H1 (cell line): ENCODE data around the gene USP13. TPM values are rescaled to one million over a fixed set of nuclear protein-coding genes. Genes with fewer than 3 reads are reported as not detected.

ENCODE experiments used
- CTCF ChIA-PET: fragments of 300-600 bp; sonication (Branson Sonifier 250); formaldehyde crosslinking; loops from one replicate; lab custom pipeline; 2021; ENCODE audit not compliant: partially characterized antibody; lab: Charles Lee
- POLR2A ChIA-PET: fragments of 300-600 bp; sonication (Branson Sonifier 250); formaldehyde crosslinking; loops from one replicate; lab custom pipeline; 2021; ENCODE audit warnings: inconsistent platforms; ENCODE audit not compliant: partially characterized antibody; lab: Charles Lee
- DNase-seq, 2 experiments: peaks; one replicate each; pipeline versions ENCODE4 v3.0.0 to v3.0.0-alpha.2; 2010 to 2022; ENCODE audit warnings: low spot score in 2 of 2, low read depth in 1 of 2, mixed read lengths in 1 of 2
- FAIRE-seq: peaks from 2 replicates; lab custom pipeline; 2011; peaks lifted over from hg19 to GRCh38; lab: Jason Lieb, UNC
- H2AFZ ChIP-seq: 2 replicates; pipeline ENCODE4 v1.8.1; 2012; ENCODE audit warnings: low read length, inconsistent platforms
- H2AK5ac ChIP-seq: 2 replicates; pipeline ENCODE4 v1.6.1; 2013; ENCODE audit warnings: low read depth, low read length
- H2BK120ac ChIP-seq: replicated peaks from 2 replicates; pipeline ENCODE3; 2013; ENCODE audit warnings: low read depth, low read length, inconsistent platforms
- H2BK12ac ChIP-seq: 2 replicates; pipeline ENCODE4 v1.6.1; 2013; ENCODE audit warnings: low read depth, low read length
- H2BK15ac ChIP-seq: 2 replicates; pipeline ENCODE4 v1.6.1; 2013; ENCODE audit warnings: low read length
- H2BK20ac ChIP-seq: 2 replicates; pipeline ENCODE4 v1.6.1; 2013; ENCODE audit warnings: low read length
- H2BK5ac ChIP-seq: 2 replicates; pipeline ENCODE4 v1.6.1; 2013; ENCODE audit warnings: low read depth, low read length
- H3K14ac ChIP-seq: 2 replicates; pipeline ENCODE4 v1.6.1; 2013; ENCODE audit warnings: inconsistent platforms; ENCODE audit not compliant: insufficient read length
- H3K18ac ChIP-seq: 2 replicates; pipeline ENCODE4 v1.6.1; 2013; ENCODE audit warnings: low read length; ENCODE audit errors: extremely low read depth
- H3K23ac ChIP-seq: 2 replicates; pipeline ENCODE4 v1.6.1; 2013; ENCODE audit warnings: inconsistent platforms; ENCODE audit not compliant: insufficient read length
- H3K23me2 ChIP-seq: 2 replicates; pipeline ENCODE4 v1.6.1; 2013; ENCODE audit warnings: low read depth, low read length
- H3K27ac ChIP-seq: 2 replicates; pipeline ENCODE4 v1.6.1; 2011; ENCODE audit warnings: low read depth, low read length, inconsistent platforms
- H3K27me3 ChIP-seq, 4 experiments: replicated peaks in 1 of 4; 1 replicate in 1 of 4; 2 replicates in 3 of 4; pipeline versions ENCODE4 v1.6.1 to v1.8.1; 2011 to 2013; ENCODE audit warnings: low read length in 3 of 4, mild to moderate bottlenecking in 3 of 4, inconsistent platforms in 2 of 4, mixed read lengths in 2 of 4, moderate library complexity in 1 of 4; ENCODE audit not compliant: control insufficient read depth in 3 of 4, insufficient read depth in 3 of 4; ENCODE audit errors: extremely low read depth in 1 of 4
- H3K36me3 ChIP-seq, 4 experiments: 2 replicates each; pipeline versions ENCODE4 v1.6.1 to v1.8.1; 2011 to 2013; ENCODE audit warnings: mild to moderate bottlenecking in 4 of 4, low read length in 3 of 4, moderate library complexity in 2 of 4, control low read depth in 1 of 4, inconsistent platforms in 1 of 4; ENCODE audit not compliant: insufficient read depth in 4 of 4, control insufficient read depth in 2 of 4
- H3K4ac ChIP-seq: replicated peaks from 2 replicates; pipeline ENCODE3; 2013; ENCODE audit warnings: low read length, low read depth, mixed read lengths, inconsistent platforms; ENCODE audit not compliant: insufficient read length
- H3K4me1 ChIP-seq, 4 experiments: replicated peaks in 1 of 4; 1 replicate in 1 of 4; 2 replicates in 3 of 4; pipeline versions ENCODE4 v1.6.1 to v1.8.1; 2011 to 2013; ENCODE audit warnings: low read length in 3 of 4, inconsistent platforms in 2 of 4, mixed read lengths in 1 of 4; ENCODE audit not compliant: insufficient read depth in 4 of 4, control insufficient read depth in 3 of 4
- H3K4me2 ChIP-seq, 2 experiments: 2 replicates each; pipeline versions ENCODE4 v1.6.1 to v1.8.1; 2011 to 2013; ENCODE audit warnings: low read depth in 2 of 2, low read length in 2 of 2, control low read depth in 1 of 2, inconsistent platforms in 1 of 2, mild to moderate bottlenecking in 1 of 2; ENCODE audit not compliant: insufficient read depth in 1 of 2
- H3K4me3 ChIP-seq, 4 experiments: fragments of 200-600, 300-600 bp in 1 of 4; sonication (generic), shearing (Covaris generic), sonication (Bioruptor Twin) in 1 of 4; 2 replicates each; pipeline versions ENCODE4 v1.5.1 to v1.8.1; 2011 to 2016; ENCODE audit warnings: low read length in 4 of 4, low read depth in 3 of 4, control low read depth in 2 of 4, inconsistent platforms in 2 of 4, mild to moderate bottlenecking in 2 of 4, mixed read lengths in 1 of 4, moderate library complexity in 1 of 4; ENCODE audit not compliant: insufficient read depth in 2 of 4; ENCODE audit errors: extremely low read depth in 1 of 4
- H3K56ac ChIP-seq: replicated peaks from 2 replicates; pipeline ENCODE3; 2013; ENCODE audit warnings: low read depth, mild to moderate bottlenecking, mixed read lengths, low read length, inconsistent platforms; ENCODE audit not compliant: insufficient read length
- H3K79me1 ChIP-seq: 2 replicates; pipeline ENCODE4 v1.6.1; 2013; ENCODE audit warnings: low read depth, low read length, control low read depth
- H3K79me2 ChIP-seq, 2 experiments: 2 replicates each; pipeline versions ENCODE4 v1.6.1 to v1.8.1; 2012 to 2013; ENCODE audit warnings: low read length in 2 of 2, mild to moderate bottlenecking in 2 of 2, inconsistent platforms in 1 of 2; ENCODE audit not compliant: insufficient read depth in 2 of 2, control insufficient read depth in 1 of 2
- H3K9ac ChIP-seq, 4 experiments: replicated peaks in 1 of 4; 1 replicate in 1 of 4; 2 replicates in 3 of 4; pipeline versions ENCODE4 v1.6.1 to v1.8.1; 2011 to 2013; ENCODE audit warnings: low read depth in 3 of 4, low read length in 3 of 4, control low read depth in 2 of 4, mild to moderate bottlenecking in 2 of 4, moderate library complexity in 2 of 4, inconsistent platforms in 1 of 4; ENCODE audit errors: extremely low read depth in 1 of 4
- H3K9me3 ChIP-seq, 2 experiments: 2 replicates each; pipeline versions ENCODE4 v1.6.1 to v1.8.1; 2012 to 2013; ENCODE audit warnings: mild to moderate bottlenecking in 2 of 2, moderate library complexity in 2 of 2, control low read depth in 1 of 2, inconsistent platforms in 1 of 2, low read depth in 1 of 2, low read length in 1 of 2, mixed read lengths in 1 of 2; ENCODE audit not compliant: insufficient read depth in 2 of 2
- H4K20me1 ChIP-seq, 2 experiments: replicated peaks in 1 of 2; 2 replicates each; pipeline versions ENCODE3 to v1.8.1; 2011 to 2013; ENCODE audit warnings: inconsistent platforms in 2 of 2, low read length in 2 of 2, mild to moderate bottlenecking in 1 of 2; ENCODE audit not compliant: insufficient read depth in 2 of 2, control insufficient read depth in 1 of 2
- H4K5ac ChIP-seq: 2 replicates; pipeline ENCODE4 v1.6.1; 2013; ENCODE audit warnings: low read length, low read depth, mixed read lengths, inconsistent platforms; ENCODE audit not compliant: insufficient read length
- H4K8ac ChIP-seq: 2 replicates; pipeline ENCODE4 v1.8.0; 2013; ENCODE audit warnings: mild to moderate bottlenecking, moderate library complexity, low read length, inconsistent platforms; ENCODE audit not compliant: insufficient read depth; ENCODE audit errors: extremely low read depth
- H4K91ac ChIP-seq: replicated peaks from 2 replicates; pipeline ENCODE3; 2013; ENCODE audit warnings: low read length, mixed read lengths, inconsistent platforms; ENCODE audit not compliant: insufficient read length
- NRF1 ChIP-seq: IDR thresholded peaks from 2 replicates; pipeline ENCODE4 v1.6.1; 2011; ENCODE audit warnings: mild to moderate bottlenecking, low read depth, low read length, improper control_type of control experiment
- PHF8 ChIP-seq: fragments of 200-600 bp; sonication (generic); conservative IDR thresholded peaks from 2 replicates; pipeline ENCODE4 v1.7.1; 2012; ENCODE audit warnings: low read depth, mild to moderate bottlenecking, inconsistent platforms, low read length, moderate library complexity
- SP4 ChIP-seq: IDR thresholded peaks from 2 replicates; pipeline ENCODE4 v1.6.1; 2012; ENCODE audit warnings: low read length, inconsistent platforms
- WGBS, 2 experiments: shearing (Covaris generic) in 1 of 2; methylation state at CpG; one replicate each; pipeline versions ENCODE4 v1.1.6 to v1.1.7; 2013 to 2015; ENCODE audit warnings: low lambda C conversion rate in 2 of 2, mixed read lengths in 2 of 2, inconsistent platforms in 1 of 2, low coverage in 1 of 2, missing lambda C conversion rate in 1 of 2; ENCODE audit not compliant: insufficient replicate concordance in 2 of 2, insufficient coverage in 1 of 2, insufficient read length in 1 of 2; ENCODE audit errors: extremely low coverage in 1 of 2, missing lambda C conversion rate in 1 of 2; 5-methylcytosine and 5-hydroxymethylcytosine counted together
- polyA plus RNA-seq, 7 experiments: library from polyadenylated mRNA; depleted of rRNA in 3 of 7; stranded (reverse) in 5 of 7; unstranded in 2 of 7; fragments of >200 nt in 5 of 7; fragments of 200-250 nt in 2 of 7; gene quantifications; 1 replicate in 5 of 7; 2 replicates in 1 of 7; 4 replicates in 1 of 7; pipeline versions ENCODE4 v1.2.1 to v1.2.3, GENCODE V29; 2011 to 2013; ENCODE audit warnings: missing spikeins in 2 of 7, mixed read lengths in 2 of 7
- total RNA-seq: library from RNA; stranded (reverse); fragmentation: NEBNext Ultra II Directional; extraction: Animal tissue kit (Norgen Biotek cat#: 25700); gene quantifications from 2 replicates; pipeline ENCODE4 v1.2.1, GENCODE V29; 2021

Gene USP13
- total and polyA plus RNA-seq, 2 of the 8 experiments (the other 6 are each of a cell fraction or from before 2014, with no cell fraction given) = 7.9 to 25.9 TPM

DNA sequence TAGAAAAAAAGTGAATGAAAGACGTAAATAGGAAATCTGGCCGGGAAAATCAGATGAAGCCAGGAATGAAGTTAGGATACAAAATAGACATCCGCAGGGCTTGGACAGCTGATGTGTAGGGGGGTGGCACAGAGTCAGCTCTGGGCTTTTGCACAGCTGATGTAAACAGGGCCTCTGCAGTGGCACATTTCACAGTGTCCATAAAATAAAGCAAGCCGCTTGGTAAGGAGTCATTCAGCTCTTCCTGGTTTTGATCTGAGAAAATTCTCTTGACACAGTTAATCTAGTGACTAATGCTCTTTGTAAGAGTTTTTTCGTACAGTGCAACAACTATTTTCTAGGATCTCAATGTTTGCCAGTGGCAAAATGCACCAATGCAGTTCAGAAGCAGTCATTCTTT lies 153.3 kb downstream of the USP13 start:
- ChIA-PET POLR2A (interaction anchor here (0.9 kb wide), 1 partner anchor 10 kb away, joined by 3 read pairs; no protein-coding TSS in a partner anchor), CTCF (no interaction called here)
- FAIRE-seq (no peak), DNase-seq (no peak)
- Histone ChIP-seq H3K79me1 (no peaks in the 10 kb centered on the region), H4K8ac (no peak overlapping the region), H4K91ac (no peak overlapping the region), H3K27ac (no peak overlapping the region), H3K23ac (no peak overlapping the region), H3K9me3 (no peaks in the 10 kb centered on the region), H2AK5ac (no peak overlapping the region), H3K4me2 (no peak overlapping the region), H2BK5ac (no peak overlapping the region), H3K27me3 (no peaks in the 10 kb centered on the region), H3K36me3 (no peaks in the 10 kb centered on the region), H3K79me2 (no peaks in the 10 kb centered on the region), H2BK12ac (no peak overlapping the region), H3K23me2 (no peaks in the 10 kb centered on the region), H3K9ac (no peak overlapping the region), H3K4me3 (no peak overlapping the region), H3K18ac (no peak overlapping the region), H2BK20ac (no peak overlapping the region), H2AFZ (no peak overlapping the region), H3K14ac (no peak overlapping the region), H2BK120ac (no peak overlapping the region), H3K4ac (no peak overlapping the region), H3K4me1 (no peaks in the 10 kb centered on the region), H3K56ac (no peak overlapping the region), H2BK15ac (no peak overlapping the region), H4K5ac (no peak overlapping the region), H4K20me1 (no peaks in the 10 kb centered on the region)
- WGBS, 2 experiments = 91% methylated on average over 5 of the region's 5 CpGs; no CpG with 5 or more reads in 1 of the 2 experiments
- TF ChIP-seq SP4 (no peak), NRF1 (no peak), PHF8 (no peak)
